K562 (cell line): ENCODE results near the gene BNIP5. TPM values are rescaled to one million over a fixed set of nuclear protein-coding genes. Genes with fewer than 3 reads are reported as not detected.
A peak's percentile ranks its signal among the peaks of the same experiment; 100 is the strongest.

ENCODE experiments used
- ARNT ChIP-seq, 2 experiments: fragments of 450-650 bp; IDR thresholded peaks; 2 replicates each; pipeline ENCODE4 v1.6.1; 2016; ENCODE audit warnings: mild to moderate bottlenecking in 1 of 2
- ASH1L ChIP-seq: fragments of 450-650 bp; IDR thresholded peaks from 2 replicates; pipeline ENCODE4 v1.6.1; 2018; ENCODE audit warnings: borderline replicate concordance, mild to moderate bottlenecking, low read depth; ENCODE audit not compliant: partially characterized antibody
- CHCHD3 ChIP-seq: fragments of 250-450 bp; sonication (Bioruptor Pico); IDR thresholded peaks from 2 replicates; pipeline ENCODE4 v2.1.2; 2022; ENCODE audit warnings: mild to moderate bottlenecking
- EP400 ChIP-seq: fragments of 450-650 bp; IDR thresholded peaks from 2 replicates; pipeline ENCODE4 v1.6.1; 2017; ENCODE audit warnings: antibody characterized with exemption, mild to moderate bottlenecking, moderate library complexity
- ETV1 ChIP-seq: fragments of 450-650 bp; conservative IDR thresholded peaks from 2 replicates; pipeline ENCODE4 v1.6.1; 2016; ENCODE audit warnings: missing genetic modification characterization, control low read depth, low read depth, missing compliant biosample characterization
- FUS ChIP-seq: fragments of 200-400 bp; formaldehyde crosslinking; optimal IDR thresholded peaks from 2 replicates; pipeline ENCODE3; 2017; ENCODE audit warnings: low read depth, low read length
- HDAC6 ChIP-seq: IDR thresholded peaks from 2 replicates; pipeline ENCODE4 v1.6.1; 2012; ENCODE audit warnings: low read depth, mild to moderate bottlenecking, control low read depth, inconsistent platforms, low read length, moderate library complexity
- HIVEP1 ChIP-seq: fragments of 250-450 bp; sonication (Bioruptor Pico); IDR thresholded peaks from 2 replicates; pipeline ENCODE4 v1.4.0; 2020; ENCODE audit warnings: mild to moderate bottlenecking
- ILF3 ChIP-seq: fragments of 450-650 bp; IDR thresholded peaks from 2 replicates; pipeline ENCODE4 v1.6.1; 2018; ENCODE audit warnings: antibody characterized with exemption, mild to moderate bottlenecking, moderate library complexity, borderline replicate concordance
- LCOR ChIP-seq: sonication (generic); formaldehyde crosslinking; IDR thresholded peaks from 2 replicates; pipeline ENCODE4 v1.8.0; 2022; ENCODE audit warnings: mild to moderate bottlenecking, missing genetic modification reagents
- MLX ChIP-seq, 2 experiments: fragments of 450-650 bp in 1 of 2; sonication (generic) in 1 of 2; formaldehyde crosslinking; conservative IDR thresholded peaks; 2 replicates each; pipeline versions ENCODE4 v1.4.0 to v1.8.1; 2020 to 2022; ENCODE audit warnings: mild to moderate bottlenecking in 1 of 2, missing genetic modification reagents in 1 of 2
- PATZ1 ChIP-seq: fragments of 250-450 bp; sonication (Bioruptor Pico); IDR thresholded peaks from 2 replicates; pipeline ENCODE4 v1.5.0; 2020; ENCODE audit warnings: mild to moderate bottlenecking, borderline replicate concordance
- PREB ChIP-seq: sonication (generic); formaldehyde crosslinking; IDR thresholded peaks from 2 replicates; pipeline ENCODE4 v1.8.1; 2023; ENCODE audit warnings: mild to moderate bottlenecking, missing genetic modification reagents
- PURB ChIP-seq: sonication (generic); formaldehyde crosslinking; IDR thresholded peaks from 2 replicates; pipeline ENCODE4 v1.9.0; 2021; ENCODE audit warnings: low read depth, mild to moderate bottlenecking, missing genetic modification reagents
- RBFOX2 ChIP-seq: fragments of 200-400 bp; formaldehyde crosslinking; IDR thresholded peaks from 2 replicates; pipeline ENCODE4 v1.6.1; 2017; ENCODE audit warnings: low read depth, mild to moderate bottlenecking, low read length, moderate library complexity
- RFX5 ChIP-seq: IDR thresholded peaks from 2 replicates; pipeline ENCODE4 v1.6.1; 2011; ENCODE audit warnings: low read depth, mild to moderate bottlenecking, improper control_type of control experiment, low read length
- RUNX1 ChIP-seq: sonication (generic); IDR thresholded peaks from 2 replicates; pipeline ENCODE4 v1.6.1; 2016; ENCODE audit warnings: antibody characterized with exemption, low read depth
- SMAD1 ChIP-seq: fragments of 150-350 bp; IDR thresholded peaks from 2 replicates; pipeline ENCODE4 v1.6.1; 2014; ENCODE audit warnings: low read length, low read depth; ENCODE audit not compliant: partially characterized antibody
- SMC3 ChIP-seq: conservative IDR thresholded peaks from 2 replicates; pipeline ENCODE4 v1.6.1; 2011; ENCODE audit warnings: low read depth, low read length, improper control_type of control experiment; ENCODE audit not compliant: insufficient read depth
- SP2 ChIP-seq: IDR thresholded peaks from 2 replicates; pipeline ENCODE4 v1.6.1; 2011; ENCODE audit warnings: mild to moderate bottlenecking, low read depth, low read length, moderate library complexity; ENCODE audit not compliant: poor library complexity, severe bottlenecking; ENCODE audit errors: extremely low read depth
- ZNF239 ChIP-seq: fragments of 250-450 bp; sonication (Bioruptor Pico); IDR thresholded peaks from 2 replicates; pipeline ENCODE4 v1.4.0; 2020; ENCODE audit warnings: mild to moderate bottlenecking
- ZNF41 ChIP-seq: fragments of 250-450 bp; sonication (Bioruptor Pico); conservative IDR thresholded peaks from 2 replicates; pipeline ENCODE4 v1.4.0; 2020; ENCODE audit warnings: mild to moderate bottlenecking
- ZNF511 ChIP-seq: sonication (generic); formaldehyde crosslinking; IDR thresholded peaks from 2 replicates; pipeline ENCODE4 v1.8.0; 2022; ENCODE audit warnings: mild to moderate bottlenecking, missing genetic modification reagents
- ZNF57 ChIP-seq: fragments of 450-650 bp; formaldehyde crosslinking; IDR thresholded peaks from 2 replicates; pipeline ENCODE4 v1.4.0; 2020; ENCODE audit warnings: mild to moderate bottlenecking, moderate library complexity
- polyA plus RNA-seq, 8 experiments: library from polyadenylated mRNA; depleted of rRNA in 4 of 8; stranded (reverse) in 5 of 8; unstranded in 3 of 8; fragments of >200 nt; fragmentation: Nextera tagmentation in 2 of 8; fragmentation: Illumina TruSeq in 1 of 8; extraction: Ambion mirVana in 2 of 8; extraction: Trizol in 1 of 8; gene quantifications; 2 replicates each; pipeline versions ENCODE4 v1.2.1 to v1.2.3, GENCODE V29; 2011 to 2014; ENCODE audit warnings: inconsistent platforms in 1 of 8, missing spikeins in 1 of 8
- total RNA-seq, 7 experiments: library from RNA; depleted of rRNA in 6 of 7; stranded (reverse); fragments of >200 nt in 6 of 7; fragmentation: Illumina TruSeq in 2 of 7; extraction: Trizol in 2 of 7; gene quantifications; 2 replicates each; pipeline versions ENCODE4 v1.2.1 to v1.2.3, GENCODE V29; 2011 to 2021; ENCODE audit warnings: low replicate concordance in 1 of 7

The BNIP5 gene
- total and polyA plus RNA-seq, 9 of the 15 experiments (the other 6 are each of a cell fraction or from before 2014, with no cell fraction given) = not detected

GRCh38 chr6:36350681-36351571 is 14.2 kb upstream of the BNIP5 start (continued):
- TF ChIP-seq ETV1 (tag) = 0 out of 2 replicates have a peak, but pooled peaks have one; percentile 34
- TF ChIP-seq ARNT (IDR thresholded peaks at IDR 0.05) = peak in 1 of 2 experiments; percentile 78; a peak in 1 of 4 replicates
- TF ChIP-seq ASH1L = no peak
- peak; percentile 88; the same call in 1 of the 2 replicates for TF ChIP-seq RUNX1
- no peak for TF ChIP-seq RFX5
- no peak for TF ChIP-seq SMC3
- no peak; the same call in 1 of the 2 replicates for TF ChIP-seq ZNF41
- TF ChIP-seq SMAD1 = no peak
- TF ChIP-seq ZNF57 (CRISPR knock-in tag) = no peak
- no peak for TF ChIP-seq RBFOX2
- TF ChIP-seq MLX (CRISPR knock-in tag; conservative IDR thresholded peaks at IDR 0.05) = no peak
- no peak for TF ChIP-seq FUS
- no peak for TF ChIP-seq PURB
- TF ChIP-seq PATZ1 (CRISPR knock-in tag) = no peak
- TF ChIP-seq HDAC6 = no peak
- TF ChIP-seq EP400 = peak; percentile 51
- TF ChIP-seq PREB (CRISPR knock-in tag) = peak; percentile 60; the same call in 1 of the 2 replicates
- no peak for TF ChIP-seq CHCHD3 (CRISPR knock-in tag)
- TF ChIP-seq ZNF511 (CRISPR knock-in tag) = peak; percentile 34; the same call in 1 of the 2 replicates
- peak; percentile 67; the same call in 1 of the 2 replicates for TF ChIP-seq LCOR (CRISPR knock-in tag)
- TF ChIP-seq HIVEP1 (CRISPR knock-in tag) = no peak
- TF ChIP-seq SP2 = no peak
- peak; percentile 58; the same call in 1 of the 2 replicates for TF ChIP-seq ZNF239
- no peak for TF ChIP-seq ILF3
